Right ventricle myocardium superior (tissue), 1 donor: Measurements from ENCODE around the gene UCHL5. TPM values are rescaled to one million over a fixed set of nuclear protein-coding genes. Genes with fewer than 3 reads are reported as not detected.
"Not testable (repeated sequence)": the region's sequence is repeated elsewhere in the genome, so short reads cannot be mapped to it uniquely, and the experiment has no call there.

Source experiments
- ATAC-seq: fragments of 200-7000 bp; cut with Tn5 transposase; one replicate; pipeline ENCODE4 v1.9.1; 2020; ENCODE audit warnings: mild to moderate bottlenecking; ENCODE audit not compliant: poor library complexity
- DNase-seq: peaks from one replicate; pipeline ENCODE4 v3.0.0-alpha.2; 2020
- intact Hi-C: fragments of 100-400 bp; cut with DNase I; formaldehyde crosslinking; loops from one replicate; pipeline ENCODE4 v1.11.2; 2022
- total RNA-seq: library from RNA; stranded (reverse); fragmentation: NEBNext Ultra II Directional; extraction: Animal tissue kit (Norgen Biotek cat#: 25700); gene quantifications from one replicate; pipeline ENCODE4 v1.2.1, GENCODE V29; 2021
- donor health status: DM: no; HTN: yes; CAD: no; lungs with severe emphysema.

The UCHL5 gene
- total RNA-seq, 1 donor from 2014 or later, result 42.3 TPM

DNA sequence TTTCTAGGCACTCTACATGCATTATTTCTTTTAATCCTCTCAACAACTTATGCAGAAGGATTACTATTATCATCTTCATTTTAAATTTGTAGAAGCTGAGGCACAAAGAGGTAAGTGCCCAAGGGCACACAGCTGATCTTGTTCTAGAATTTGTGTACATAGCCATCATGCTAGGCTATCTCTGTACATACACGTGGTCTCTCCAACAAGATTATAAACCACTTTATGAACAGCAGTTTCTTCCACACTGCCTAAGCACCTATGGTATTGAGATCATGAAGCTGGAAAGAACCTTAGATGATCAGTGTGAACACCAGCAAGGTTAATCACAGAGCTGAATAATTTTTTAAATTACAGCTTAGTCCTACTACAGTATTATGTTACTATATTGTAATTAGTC, 28.9 kb downstream of the UCHL5 start:
- ATAC-seq (no peak), DNase-seq (no peak)
- intact Hi-C loops, result no loop called here

DNA sequence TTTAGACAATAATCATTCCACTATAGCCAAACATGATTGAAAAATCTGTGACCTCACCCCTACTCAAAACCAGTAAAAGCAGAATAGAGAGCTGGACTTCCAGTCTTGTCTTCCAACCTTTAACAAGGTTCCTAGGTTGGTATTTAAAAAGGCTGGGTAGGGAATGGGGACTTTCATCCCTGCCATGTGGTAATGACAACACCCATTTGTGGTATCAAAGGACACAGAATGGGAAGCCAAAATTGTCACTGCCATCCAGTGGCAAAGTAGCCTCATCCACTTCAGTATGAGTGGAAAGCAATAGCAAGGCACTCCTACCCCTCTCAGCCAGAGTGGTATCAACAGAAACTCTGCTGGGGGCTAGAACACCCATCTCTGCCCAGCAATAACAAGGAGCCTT, 33.9 kb downstream of the UCHL5 start:
- no peak for ATAC-seq
- intact Hi-C loops, result loop anchor here (10.0 kb wide), 1 partner anchor 220 kb away; the partner anchor contains the start of gene RGS2

DNA sequence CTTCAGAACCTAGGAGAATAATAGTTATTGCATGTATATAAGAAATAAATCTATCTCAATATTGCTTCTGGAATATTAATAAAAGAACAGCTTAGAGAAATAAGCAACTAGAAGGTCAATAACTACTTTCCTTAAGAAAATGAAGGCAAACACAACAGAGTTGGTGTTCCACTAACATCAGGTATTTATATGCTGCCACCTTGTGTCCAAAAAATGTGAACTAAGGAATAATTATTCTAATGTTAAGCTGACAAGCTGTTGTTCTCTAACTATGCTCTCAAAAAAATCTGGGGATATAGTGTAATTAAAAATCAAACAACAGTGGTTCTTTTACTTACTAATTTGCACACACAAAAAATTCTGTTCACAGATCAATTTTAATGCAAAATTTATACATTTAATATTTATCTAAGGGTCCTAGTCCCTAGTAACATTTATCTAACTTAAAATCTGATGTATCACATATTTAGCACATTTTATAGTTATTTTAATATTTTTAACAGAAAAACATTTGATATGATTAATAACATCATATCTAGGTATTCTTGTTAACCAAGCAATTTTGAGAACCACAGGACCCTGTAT, 39.6 kb downstream of the UCHL5 start:
- peak; percentile 83 for ATAC-seq
- DNase-seq, result no peak
- intact Hi-C loops, result loop anchor here (5.0 to 10.0 kb wide), 2 partner anchors 215 to 542 kb away; partner anchors contain the start of gene RGS2

More for the DNA sequence above, 33.9 kb downstream of the UCHL5 start:
- DNase-seq, result no peak

DNA sequence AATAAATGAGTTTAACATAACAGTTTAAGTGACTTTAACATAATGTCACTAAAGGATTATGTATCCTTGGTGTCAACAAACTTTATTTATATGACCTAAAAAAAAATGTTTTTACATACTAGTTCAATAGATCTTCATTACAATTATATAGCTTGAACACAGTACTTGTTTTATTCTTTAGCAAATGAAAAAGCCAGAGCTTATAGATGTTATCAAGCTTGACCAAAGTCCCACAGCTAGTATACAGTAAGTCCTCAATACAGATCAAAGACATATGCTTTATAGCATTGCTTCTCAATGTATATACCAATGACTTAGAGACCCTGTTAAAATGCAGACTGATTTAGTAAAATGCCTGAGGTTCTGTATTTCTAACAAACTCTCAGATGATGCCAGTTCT, 42.4 kb downstream of the UCHL5 start:
- intact Hi-C loops, result no loop called here
- DNase-seq (no peak), ATAC-seq (no peak)

DNA sequence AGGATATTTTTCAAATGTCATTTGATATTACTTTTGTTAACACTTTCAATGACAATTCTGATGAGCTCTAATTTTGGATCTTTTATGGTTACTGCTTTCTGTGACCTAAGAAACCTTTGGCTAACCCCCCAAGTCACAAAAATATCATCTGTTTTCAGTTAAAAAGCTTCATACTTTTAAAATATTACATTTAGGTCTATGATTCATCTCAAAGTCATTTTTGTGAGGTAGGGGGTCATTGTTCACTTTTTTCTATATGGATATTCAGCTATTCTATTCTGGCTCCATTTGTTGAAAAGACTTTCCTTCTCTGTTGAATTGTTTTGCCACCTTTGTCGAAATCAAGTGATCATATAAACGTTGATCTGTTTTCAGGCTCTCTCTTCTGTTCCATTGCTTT, 44.8 kb downstream of the UCHL5 start:
- intact Hi-C loops, result no loop called here
- DNase-seq (no peak), ATAC-seq (no peak)

DNA sequence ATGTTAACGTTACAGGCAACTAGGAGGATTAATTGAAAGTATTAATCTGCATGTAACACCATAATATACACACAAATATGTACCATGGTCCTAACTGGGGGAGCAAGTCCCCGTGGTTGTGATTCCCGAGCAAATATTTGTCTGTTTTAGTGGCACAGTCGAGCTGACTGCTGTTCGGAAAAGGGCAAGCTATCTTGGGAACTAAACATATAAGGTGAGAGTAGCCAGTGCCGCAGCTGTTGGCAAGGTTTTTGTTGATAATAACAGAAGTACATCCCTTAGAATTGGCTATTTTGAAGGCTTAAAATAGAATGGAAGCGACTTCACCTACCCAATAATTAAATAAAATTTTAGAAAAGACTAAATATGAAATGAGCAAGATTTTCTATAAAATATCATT, 45.5 kb downstream of the UCHL5 start:
- DNase-seq, result no peak
- ATAC-seq, result peak; percentile 88
- intact Hi-C loops, result no loop called here

DNA sequence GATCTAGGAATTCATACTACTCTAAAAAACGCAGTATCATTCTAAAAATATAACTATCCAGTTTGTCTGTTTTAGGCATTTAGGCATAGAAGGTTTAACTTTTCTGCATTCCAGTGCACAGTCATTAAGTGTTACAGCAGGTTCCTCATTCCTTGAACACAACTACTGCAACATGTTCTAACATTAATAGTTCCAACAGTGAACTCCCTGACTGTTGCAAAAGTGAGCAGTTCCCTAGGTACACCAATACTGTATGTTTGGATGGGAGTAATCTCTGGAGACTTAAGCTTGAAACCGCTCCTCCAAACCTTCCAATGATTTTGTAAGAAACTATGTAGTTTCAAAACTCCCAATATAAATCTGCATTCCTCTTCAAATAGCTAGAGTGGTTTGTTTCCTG, 46.2 kb downstream of the UCHL5 start:
- intact Hi-C loops, result no loop called here
- ATAC-seq, result peak; percentile 78
- DNase-seq, result no peak

DNA sequence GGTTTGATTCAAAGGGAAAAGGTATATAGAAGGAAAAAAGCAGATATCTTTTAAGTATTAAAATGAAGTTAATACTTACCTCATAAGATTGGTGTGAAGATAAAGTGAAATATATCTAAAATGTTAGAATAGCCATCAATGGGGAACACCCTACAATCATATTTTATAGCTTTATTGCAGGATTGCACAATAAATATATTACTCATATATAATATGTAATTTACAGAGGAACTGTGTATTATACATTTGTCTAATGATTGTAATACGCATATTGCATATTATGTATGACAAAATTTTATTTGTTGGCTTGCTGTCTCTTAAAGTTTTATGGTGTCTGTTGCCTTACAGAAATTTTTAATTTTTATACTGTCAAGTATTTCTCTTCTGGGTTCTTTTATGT, 47.8 kb downstream of the UCHL5 start:
- ATAC-seq (no peak), DNase-seq (no peak)
- intact Hi-C loops, result no loop called here

DNA sequence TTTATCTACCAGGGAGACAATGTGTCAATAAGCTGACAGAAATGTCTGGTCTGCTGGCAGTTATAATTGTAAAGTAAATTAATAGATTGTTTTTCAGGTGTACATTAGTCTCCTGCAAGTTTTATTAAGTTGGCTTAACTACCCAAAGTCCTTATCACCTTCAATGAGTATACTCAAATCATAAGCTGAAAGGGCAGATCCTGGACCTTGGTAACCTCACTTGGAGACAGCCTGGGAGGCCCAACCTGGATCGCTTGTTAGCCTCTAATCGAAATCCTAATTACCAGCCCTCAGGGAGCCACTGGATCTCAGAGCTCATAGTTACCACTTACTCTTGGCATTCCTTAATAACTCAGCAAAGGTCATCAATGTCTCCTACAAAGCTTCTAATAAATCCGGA, 49.7 kb downstream of the UCHL5 start:
- intact Hi-C loops, result no loop called here
- no peak for ATAC-seq
- DNase-seq, result no peak

DNA sequence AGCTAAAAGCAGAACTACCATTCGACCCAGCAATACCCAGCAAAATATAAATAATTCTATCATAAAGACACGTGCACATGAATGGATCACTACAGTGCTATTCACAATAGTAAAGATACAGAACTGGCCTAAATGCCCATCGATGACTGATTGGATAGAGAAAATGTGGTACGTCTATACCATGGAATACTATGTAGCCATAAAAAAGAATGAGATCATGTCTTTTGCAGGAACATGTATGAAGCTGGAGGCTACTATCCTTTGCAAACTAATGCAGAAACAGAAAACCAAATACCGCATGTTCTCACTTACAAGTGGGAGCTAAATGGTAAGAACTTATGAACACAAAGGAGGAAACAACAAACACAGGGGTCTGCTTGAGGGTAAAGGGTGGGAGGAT, 53.4 kb downstream of the UCHL5 start:
- DNase-seq, result no peak
- intact Hi-C loops, result no loop called here
- ATAC-seq, result no peak

DNA sequence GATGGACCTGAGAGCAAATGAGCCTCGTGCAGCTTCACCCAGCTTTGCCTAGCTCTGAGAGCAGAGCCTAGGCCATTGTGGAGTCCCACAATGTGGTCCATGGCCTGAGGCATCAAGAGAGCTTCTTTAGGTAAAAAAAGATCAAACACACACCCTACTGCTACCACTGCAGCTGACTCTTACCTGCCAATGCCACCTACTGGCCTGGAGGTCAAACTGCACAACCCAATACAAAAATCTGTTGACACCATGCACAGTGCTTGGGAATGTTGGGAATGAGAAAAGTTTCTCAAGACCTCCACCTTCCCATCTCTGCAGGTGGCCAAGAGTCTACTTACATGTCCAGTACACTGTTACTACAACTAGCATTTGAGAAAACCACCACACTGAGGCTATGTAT, 60.6 kb downstream of the UCHL5 start:
- intact Hi-C loops, result no loop called here
- DNase-seq (no peak), ATAC-seq (no peak)

DNA sequence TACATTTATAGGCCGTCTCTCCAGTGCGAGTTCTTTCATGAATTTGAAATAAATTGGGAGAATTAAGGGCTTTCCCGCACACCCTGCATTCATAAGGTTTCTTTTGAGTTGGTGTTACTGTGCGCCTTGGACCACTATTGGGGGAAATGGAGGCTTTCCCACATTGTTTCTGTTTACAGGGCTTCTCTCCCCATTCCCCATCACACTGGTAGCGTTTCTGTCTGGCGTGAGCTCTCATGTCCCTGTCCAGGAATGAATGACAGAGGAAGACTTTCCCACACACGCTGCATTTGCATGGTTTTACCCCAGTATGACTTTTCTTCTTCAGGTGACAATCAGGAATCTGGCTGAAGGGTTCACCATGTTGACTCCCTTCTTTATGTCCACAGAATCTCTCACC, 65.0 kb downstream of the UCHL5 start:
- no peak for DNase-seq
- intact Hi-C loops, result no loop called here
- no peak for ATAC-seq

DNA sequence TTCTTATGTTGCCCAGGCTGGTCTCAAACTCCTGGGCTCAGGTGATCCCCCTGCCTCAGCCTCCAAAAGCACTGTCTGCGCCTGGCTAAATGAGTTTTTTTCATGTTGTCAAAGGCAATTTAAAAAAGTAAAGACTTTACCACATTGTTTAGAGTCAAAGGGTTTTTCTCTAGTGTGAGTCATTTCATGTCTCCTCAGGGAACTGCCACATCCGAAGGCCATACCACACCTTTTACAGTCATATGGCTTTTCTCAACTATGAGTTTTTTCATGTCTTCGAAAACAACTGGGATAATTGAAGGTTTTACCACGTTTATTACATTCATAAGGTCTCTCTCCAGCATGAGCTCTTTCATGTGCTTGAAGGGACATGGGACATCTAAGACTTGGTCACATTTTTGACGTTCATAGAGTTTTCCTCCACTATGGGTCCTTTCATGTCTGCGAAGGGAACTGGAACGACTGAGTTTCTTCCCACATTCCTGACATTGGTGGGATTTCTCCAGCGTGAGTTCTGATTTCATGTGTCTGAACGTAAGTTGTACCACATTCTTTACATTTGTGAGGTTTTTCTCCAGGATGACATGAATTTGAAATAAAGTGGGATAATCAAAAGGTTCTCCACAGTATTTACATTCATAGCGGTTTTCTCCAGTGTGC, 65.6 kb downstream of the UCHL5 start:
- intact Hi-C loops, result no loop called here
- ATAC-seq, result no peak

DNA sequence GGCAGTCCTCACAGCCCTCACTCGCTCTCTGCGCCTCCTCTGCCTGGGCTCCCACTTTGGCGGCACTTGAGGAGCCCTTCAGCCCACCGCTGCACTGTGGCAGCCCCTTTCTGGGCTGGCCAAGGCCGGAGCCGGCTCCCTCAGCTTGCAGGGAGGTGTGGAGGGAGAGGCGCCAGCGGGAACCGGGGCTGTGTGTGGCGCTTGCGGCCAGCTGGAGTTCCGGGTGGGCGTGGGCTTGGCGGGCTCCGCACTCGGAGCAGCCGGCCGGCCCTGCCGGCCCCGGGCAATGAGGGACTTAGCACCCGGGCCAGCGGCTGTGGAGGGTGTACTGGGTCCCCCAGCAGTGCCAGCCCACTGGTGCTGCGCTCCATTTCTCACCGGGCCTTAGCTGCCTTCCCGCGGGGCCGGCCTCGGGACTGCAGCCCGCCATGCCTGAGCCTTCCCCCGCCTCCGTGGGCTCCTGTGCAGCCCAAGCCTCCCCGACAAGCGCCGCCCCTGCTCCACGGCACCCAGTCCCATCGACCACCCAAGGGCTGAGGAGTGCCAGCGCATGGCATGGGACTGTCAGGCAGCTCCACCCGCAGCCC, 72.3 kb downstream of the UCHL5 start:
- DNase-seq, ATAC-seq, intact Hi-C loops: not testable (repeated sequence)

More for the DNA sequence above, 65.6 kb downstream of the UCHL5 start:
- no peak for DNase-seq

DNA sequence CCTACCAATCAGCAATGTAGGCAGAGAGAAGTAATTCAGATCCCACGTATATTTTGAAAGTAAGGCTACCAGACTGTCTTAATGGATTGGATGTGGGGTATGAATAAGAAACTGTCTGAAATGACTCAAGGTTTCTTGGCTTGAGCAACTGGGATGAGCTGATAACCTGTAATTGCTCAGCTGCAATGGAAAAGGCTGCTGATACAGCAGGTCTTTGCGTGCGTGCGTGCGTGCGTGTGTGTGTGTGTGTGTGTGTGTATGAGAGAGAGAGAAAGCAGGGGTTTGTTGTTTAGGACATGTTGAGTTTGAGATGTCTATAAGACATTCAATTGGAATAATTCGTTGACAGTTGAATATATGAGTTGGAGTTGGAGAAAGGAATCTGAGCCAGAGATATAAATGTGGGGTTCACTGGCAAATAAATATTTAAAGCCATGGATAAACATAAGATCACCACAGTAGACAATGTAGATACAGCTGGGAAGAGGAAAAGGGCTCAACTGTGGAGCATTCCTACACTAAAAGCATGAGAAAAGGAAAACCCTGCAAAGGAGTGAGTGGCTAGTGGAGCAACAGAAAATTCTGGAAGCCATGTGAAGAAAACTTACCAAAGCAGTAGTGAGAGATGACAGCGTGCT, 72.9 kb downstream of the UCHL5 start:
- intact Hi-C loops, result no loop called here
- no peak for ATAC-seq
- no peak for DNase-seq

DNA sequence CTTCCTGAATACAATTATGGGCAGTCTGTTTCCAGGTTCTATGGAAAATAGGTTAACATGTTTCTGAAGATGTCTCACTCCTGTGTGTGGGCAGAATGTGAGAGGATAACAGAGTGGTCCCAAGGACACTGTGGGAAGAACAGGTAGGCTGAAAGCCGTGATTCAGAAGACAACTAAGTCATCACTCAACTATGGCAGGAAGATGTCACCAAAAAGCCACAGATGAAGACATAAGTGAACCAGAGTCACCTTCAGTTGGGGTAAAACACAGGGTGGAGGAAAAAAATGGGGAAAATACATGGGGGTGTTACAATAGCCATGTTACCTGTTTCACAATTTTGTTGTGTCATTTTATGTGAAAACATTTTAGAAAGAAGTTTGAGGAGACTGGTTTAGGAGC, 75.1 kb downstream of the UCHL5 start:
- intact Hi-C loops, result no loop called here
- DNase-seq (no peak), ATAC-seq (no peak)

DNA sequence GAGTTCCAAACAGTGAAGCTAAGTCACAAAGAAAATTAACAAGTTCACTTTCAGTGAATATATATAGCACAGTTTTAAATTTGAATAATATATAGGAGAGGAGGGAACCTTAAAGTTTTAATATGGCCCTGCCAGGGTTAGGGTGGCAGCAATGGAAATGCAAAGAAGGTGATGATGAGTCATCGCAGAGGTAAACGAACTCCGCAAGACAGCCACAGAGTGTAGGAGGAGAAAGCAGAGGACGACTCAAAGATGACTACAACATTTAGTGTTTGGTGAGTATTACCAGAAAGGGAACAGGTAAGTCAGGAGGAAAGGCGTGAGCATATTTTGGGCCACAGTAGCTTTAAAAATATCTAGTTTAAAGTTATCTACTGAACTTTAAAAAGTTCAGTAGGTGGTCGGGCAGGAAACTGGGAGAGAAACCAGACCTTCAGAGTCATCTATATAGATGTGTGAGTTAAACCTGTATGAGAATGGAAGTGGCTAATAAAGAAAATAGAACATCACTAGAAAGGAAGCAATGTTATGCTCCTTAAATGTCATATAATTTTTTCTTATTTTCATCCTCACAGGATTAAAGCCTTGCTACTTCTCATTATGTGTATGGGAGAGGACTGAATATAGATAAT, 75.7 kb downstream of the UCHL5 start:
- DNase-seq, result no peak
- ATAC-seq, result no peak

DNA sequence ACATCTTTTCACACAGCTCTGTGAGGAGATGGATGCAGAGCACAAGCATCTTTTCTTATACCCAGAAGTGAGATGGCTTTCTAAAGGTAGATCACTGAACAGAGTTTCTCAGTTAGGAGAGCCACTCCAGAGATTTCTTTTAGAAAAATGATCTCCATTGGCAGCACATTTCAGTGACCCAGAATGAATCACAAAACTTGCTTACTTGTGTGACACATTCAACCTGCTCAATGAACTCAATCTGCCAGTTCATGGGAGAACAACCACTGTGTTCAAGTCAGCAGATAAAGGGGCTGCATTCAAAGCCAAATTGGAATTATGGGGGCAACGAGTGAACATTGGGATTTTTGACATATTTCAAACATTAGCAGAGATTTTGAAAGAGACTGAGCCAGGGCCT, 78.3 kb downstream of the UCHL5 start:
- intact Hi-C loops, result no loop called here
- ATAC-seq (no peak), DNase-seq (no peak)

More for the DNA sequence above, 75.7 kb downstream of the UCHL5 start:
- intact Hi-C loops, result no loop called here

DNA sequence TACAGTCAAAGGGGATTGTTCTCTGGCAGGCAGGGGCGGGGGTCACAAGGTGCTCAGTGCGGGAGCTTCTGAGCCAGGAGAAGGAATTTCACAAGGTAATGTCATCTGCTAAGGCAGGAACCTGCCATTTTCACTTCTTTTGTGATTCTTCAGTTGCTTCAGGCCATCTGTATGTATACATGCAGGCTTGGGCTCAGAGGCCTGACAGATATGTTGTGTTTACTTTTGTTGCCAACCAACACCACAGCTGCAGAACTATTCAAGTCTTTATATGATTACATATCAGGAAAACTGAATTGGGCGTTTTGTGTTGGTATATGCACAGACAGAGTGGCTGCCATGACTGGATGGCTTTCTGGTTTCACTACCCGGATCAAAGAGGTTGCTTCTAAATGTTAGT, 78.8 kb downstream of the UCHL5 start:
- ATAC-seq, DNase-seq, intact Hi-C loops: not testable (repeated sequence)
